CD14-positive monocyte (primary cell): ENCODE measurements around the gene ACSS1. TPM values are rescaled to one million over a fixed set of nuclear protein-coding genes. Genes with fewer than 3 reads are reported as not detected.

Source experiments
- DNase-seq, 3 donors: peaks; one replicate each; pipeline ENCODE4 v3.0.0-alpha.2; 2011 to 2022
- H2AFZ ChIP-seq: 2 replicates; pipeline ENCODE4 v1.6.0; 2012; ENCODE audit warnings: mild to moderate bottlenecking, low read depth, low read length, inconsistent platforms; ENCODE audit not compliant: insufficient read depth, poor library complexity, severe bottlenecking
- H3K27ac ChIP-seq, 2 donors: 1 replicate in 1 of 2; 2 replicates in 1 of 2; pipeline ENCODE4 v1.5.1; 2012 to 2013; ENCODE audit warnings: low read length in 2 of 2, control low read depth in 1 of 2, inconsistent platforms in 1 of 2, low read depth in 1 of 2, mild to moderate bottlenecking in 1 of 2
- H3K27me3 ChIP-seq, 2 donors: one replicate each; pipeline versions ENCODE4 v1.6.0 to v1.6.1; 2011 to 2013; ENCODE audit warnings: low read length in 2 of 2; ENCODE audit not compliant: control insufficient read depth in 2 of 2, insufficient read depth in 2 of 2
- H3K36me3 ChIP-seq, 2 donors: replicated peaks in 1 of 2; 1 replicate in 1 of 2; 2 replicates in 1 of 2; pipeline versions ENCODE4 v1.5.1 to v1.6.1; 2012 to 2013; ENCODE audit warnings: low read length in 2 of 2, control low read depth in 1 of 2, inconsistent platforms in 1 of 2, mild to moderate bottlenecking in 1 of 2; ENCODE audit not compliant: insufficient read depth in 2 of 2, control insufficient read depth in 1 of 2
- H3K4me1 ChIP-seq, 2 donors: 1 replicate in 1 of 2; 2 replicates in 1 of 2; pipeline versions ENCODE4 v1.5.1 to v1.6.1; 2012 to 2013; ENCODE audit warnings: low read length in 2 of 2, control low read depth in 1 of 2, inconsistent platforms in 1 of 2, mild to moderate bottlenecking in 1 of 2, moderate library complexity in 1 of 2; ENCODE audit not compliant: insufficient read depth in 2 of 2, control insufficient read depth in 1 of 2
- H3K4me2 ChIP-seq: replicated peaks from 2 replicates; pipeline ENCODE3; 2012; ENCODE audit warnings: low read length, moderate library complexity, mild to moderate bottlenecking; ENCODE audit not compliant: poor library complexity, severe bottlenecking; ENCODE audit errors: extremely low read depth
- H3K4me3 ChIP-seq, 3 experiments: fragments of 200-600 bp in 1 of 3; sonication (generic) in 1 of 3; replicated peaks in 1 of 3; 1 replicate in 2 of 3; 2 replicates in 1 of 3; pipeline ENCODE4 v1.5.1; 2011 to 2013; ENCODE audit warnings: low read length in 3 of 3, mild to moderate bottlenecking in 3 of 3, control low read depth in 2 of 3, low read depth in 2 of 3, inconsistent platforms in 1 of 3, moderate library complexity in 1 of 3
- H3K79me2 ChIP-seq: 2 replicates; pipeline ENCODE4 v1.6.0; 2012; ENCODE audit warnings: mild to moderate bottlenecking, control low read depth, inconsistent platforms, low read length, moderate library complexity; ENCODE audit not compliant: insufficient read depth
- H3K9ac ChIP-seq: 2 replicates; pipeline ENCODE4 v1.6.0; 2017; ENCODE audit warnings: low read length, mild to moderate bottlenecking; ENCODE audit not compliant: insufficient read depth, poor library complexity, severe bottlenecking
- H3K9me3 ChIP-seq, 2 donors: replicated peaks in 1 of 2; 1 replicate in 1 of 2; 2 replicates in 1 of 2; pipeline versions ENCODE4 v1.5.1 to v1.6.1; 2012 to 2013; ENCODE audit warnings: low read length in 2 of 2, control low read depth in 1 of 2; ENCODE audit not compliant: control insufficient read depth in 1 of 2, insufficient read depth in 1 of 2
- H4K20me1 ChIP-seq: 2 replicates; pipeline ENCODE4 v1.6.0; 2012; ENCODE audit warnings: mild to moderate bottlenecking, low read length, control low read depth, moderate library complexity; ENCODE audit not compliant: insufficient read depth
- H3K27ac Mint-ChIP-seq, 7 donors: one replicate each; pipeline ENCODE4 v1.8.0; 2020; ENCODE audit warnings: mild to moderate bottlenecking in 7 of 7, mixed read lengths in 7 of 7, moderate library complexity in 6 of 7, inconsistent platforms in 2 of 7
- H3K27me3 Mint-ChIP-seq, 3 donors: one replicate each; pipeline ENCODE4 v1.8.0; 2021 to 2022; ENCODE audit warnings: low read depth in 3 of 3, mild to moderate bottlenecking in 3 of 3, mixed read lengths in 3 of 3, moderate library complexity in 3 of 3, inconsistent platforms in 1 of 3
- H3K36me3 Mint-ChIP-seq, 2 donors: one replicate each; pipeline ENCODE4 v1.8.0; 2020; ENCODE audit warnings: mixed read lengths in 2 of 2, inconsistent platforms in 1 of 2, mild to moderate bottlenecking in 1 of 2
- H3K4me1 Mint-ChIP-seq: one replicate; pipeline ENCODE4 v1.8.0; 2020; ENCODE audit warnings: mild to moderate bottlenecking, mixed read lengths
- H3K4me3 Mint-ChIP-seq, 2 donors: one replicate each; pipeline ENCODE4 v1.8.0; 2020; ENCODE audit warnings: mild to moderate bottlenecking in 2 of 2, mixed read lengths in 2 of 2, moderate library complexity in 1 of 2
- H3K9me3 Mint-ChIP-seq, 7 donors: one replicate each; pipeline ENCODE4 v1.8.0; 2020 to 2022; ENCODE audit warnings: mixed read lengths in 7 of 7, mild to moderate bottlenecking in 6 of 7, moderate library complexity in 6 of 7, inconsistent platforms in 2 of 7
- CTCF ChIP-seq: fragments of 200-600 bp; IDR thresholded peaks from one replicate; pipeline ENCODE4 v1.8.0; 2022; ENCODE audit warnings: antibody characterized with exemption, mild to moderate bottlenecking
- WGBS: methylation state at CpG from one replicate; pipeline ENCODE4 v1.1.5; 2013; ENCODE audit warnings: missing lambda C conversion rate; ENCODE audit not compliant: insufficient coverage; 5-methylcytosine and 5-hydroxymethylcytosine counted together
- intact Hi-C, 2 donors: fragments of 100-400 bp; cut with micrococcal nuclease; formaldehyde crosslinking; loops; one replicate each; pipeline versions ENCODE4 v1.15.0 to v1.15.1; 2023
- polyA plus RNA-seq, 3 donors: library from polyadenylated mRNA; depleted of rRNA in 1 of 3; unstranded in 2 of 3; stranded (reverse) in 1 of 3; fragments of 300-500 nt in 2 of 3; fragments of >200 nt in 1 of 3; fragmentation: Illumina TruSeq in 2 of 3; gene quantifications; 1 replicate in 2 of 3; 2 replicates in 1 of 3; pipeline ENCODE4 v1.2.3, GENCODE V29; 2012 to 2021

ACSS1 gene
- polyA plus RNA-seq, 3 donors: 26.6 to 32.0 (median 27.6) TPM

- H3K36me3 ChIP-seq: peaks cover 47 to 80% of the 10 kb centered on the region in 2 donors
- H3K9me3 ChIP-seq: peaks cover 0 to 10% of the 10 kb centered on the region in 2 donors
- no peak overlapping the region for H3K4me2 ChIP-seq
- peaks cover 3% of the 10 kb centered on the region for H4K20me1 ChIP-seq
- no peaks in the 10 kb centered on the region for H3K27me3 ChIP-seq
- H2AFZ ChIP-seq: no peak overlapping the region
- Mint-ChIP-seq H3K4me1 (peaks cover 35% of the 10 kb centered on the region), H3K27me3 (no peaks in the 10 kb centered on the region), H3K9me3 (peaks cover 0 to 16% (median 11%) of the 10 kb centered on the region in 7 donors), H3K36me3 (peaks cover 79 to 83% of the 10 kb centered on the region in 2 donors), H3K4me3 (no peak overlapping the region), H3K27ac (no peak overlapping the region)
- intact Hi-C loops: no loop called here
- H3K4me3 ChIP-seq: no peak overlapping the region
- DNase-seq: no peak
- WGBS: 100% methylated on average over 3 of the region's 3 CpGs
- H3K27ac ChIP-seq: peak overlapping the region in 1 of 2 donors; percentile 19
- H3K79me2 ChIP-seq: peaks cover 72% of the 10 kb centered on the region
- H3K4me1 ChIP-seq: peaks cover 29 to 34% of the 10 kb centered on the region in 2 donors
- H3K9ac ChIP-seq: no peak overlapping the region
- no peak for TF ChIP-seq CTCF
These were observed 80.1 kb downstream of the ACSS1 start for GRCh38 chr20:24977797-24978196.

DNA sequence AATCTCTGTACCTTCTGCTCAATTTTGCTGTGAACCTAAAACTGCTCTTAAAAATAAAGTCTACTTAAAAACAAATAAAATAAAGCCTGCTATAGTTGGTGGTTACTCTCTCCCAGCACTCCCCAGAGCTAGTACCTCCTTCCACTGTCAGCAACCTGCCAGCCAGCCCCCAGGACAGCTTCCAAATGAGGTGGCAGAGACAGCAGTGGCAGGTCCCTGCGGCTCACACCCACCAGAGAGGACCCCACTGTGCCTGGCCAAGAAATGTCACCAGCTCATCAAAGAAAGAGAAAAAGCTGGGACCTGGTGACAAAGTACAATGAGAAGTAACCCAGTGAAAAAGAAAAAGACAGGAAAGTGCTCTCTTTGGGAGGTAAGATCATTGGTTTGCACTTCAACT lies 80.6 kb downstream of the ACSS1 start:
- Mint-ChIP-seq H3K27ac (peak overlapping the region in 3 of 7 donors; percentile 4 to 65 (median 36)), H3K4me3 (no peak overlapping the region), H3K9me3 (peaks cover 0 to 16% (median 11%) of the 10 kb centered on the region in 7 donors), H3K36me3 (peaks cover 80 to 84% of the 10 kb centered on the region in 2 donors), H3K4me1 (peaks cover 33% of the 10 kb centered on the region), H3K27me3 (no peaks in the 10 kb centered on the region)
- H3K36me3 ChIP-seq: peaks cover 52 to 83% of the 10 kb centered on the region in 2 donors
- no peak overlapping the region for H2AFZ ChIP-seq
- H3K9ac ChIP-seq: no peak overlapping the region
- intact Hi-C loops: no loop called here
- no peak for DNase-seq
- H3K27me3 ChIP-seq: no peaks in the 10 kb centered on the region
- no peak overlapping the region for H3K4me3 ChIP-seq
- H3K4me2 ChIP-seq: no peak overlapping the region
- H3K9me3 ChIP-seq: peaks cover 0 to 10% of the 10 kb centered on the region in 2 donors
- no peak for TF ChIP-seq CTCF
- H3K4me1 ChIP-seq: peaks cover 31 to 34% of the 10 kb centered on the region in 2 donors
- H3K79me2 ChIP-seq: peaks cover 68% of the 10 kb centered on the region
- peaks cover 3% of the 10 kb centered on the region for H4K20me1 ChIP-seq
- no CpG with 5 or more reads among the region's 1 CpG for WGBS
- H3K27ac ChIP-seq: peak overlapping the region in 1 of 2 donors; percentile 19
